CD4-positive, alpha-beta T cell (primary cell): ENCODE measurements around the gene C2CD2L. TPM values are rescaled to one million over a fixed set of nuclear protein-coding genes. Genes with fewer than 3 reads are reported as not detected.

ENCODE experiments used
- ATAC-seq: fragments of 200-7000 bp; cut with Tn5 transposase; one replicate; pipeline ENCODE4 v1.10.0; 2022; ENCODE audit warnings: mild to moderate bottlenecking; ENCODE audit not compliant: poor library complexity
- CTCF ChIA-PET: fragments of 350-600 bp; sonication (Branson Sonifier 250); formaldehyde crosslinking; loops from one replicate; lab custom pipeline; 2021; ENCODE audit warnings: antibody characterized with exemption, inconsistent platforms; lab: Charles Lee
- POLR2A ChIA-PET: fragments of 350-600 bp; sonication (Branson Sonifier 250); formaldehyde crosslinking; loops from one replicate; lab custom pipeline; 2021; ENCODE audit warnings: antibody characterized with exemption, inconsistent platforms; lab: Charles Lee
- DNase-seq, 14 experiments: peaks; one replicate each; pipeline ENCODE4 v3.0.0-alpha.2; 2013 to 2020; ENCODE audit warnings: mixed read lengths in 2 of 14
- H3K27ac ChIP-seq, 2 donors: one replicate each; pipeline versions ENCODE4 v1.5.1 to v1.7.0; 2013; ENCODE audit warnings: low read length in 2 of 2, low read depth in 1 of 2, mild to moderate bottlenecking in 1 of 2
- H3K27me3 ChIP-seq, 2 experiments: 1 replicate in 1 of 2; 2 replicates in 1 of 2; pipeline versions ENCODE4 v1.6.1 to v1.7.0; 2013; ENCODE audit warnings: low read length in 2 of 2, control low read depth in 1 of 2, mild to moderate bottlenecking in 1 of 2, moderate library complexity in 1 of 2; ENCODE audit not compliant: insufficient read depth in 2 of 2, control insufficient read depth in 1 of 2
- H3K36me3 ChIP-seq: one replicate; pipeline ENCODE4 v1.6.1; 2013; ENCODE audit warnings: low read length, control low read depth; ENCODE audit not compliant: insufficient read depth
- H3K4me1 ChIP-seq: one replicate; pipeline ENCODE4 v1.6.1; 2013; ENCODE audit warnings: low read length, control low read depth; ENCODE audit not compliant: insufficient read depth
- H3K4me3 ChIP-seq: one replicate; pipeline ENCODE4 v1.5.1; 2013; ENCODE audit warnings: mild to moderate bottlenecking, low read length, moderate library complexity
- H3K9me3 ChIP-seq, 2 experiments: 1 replicate in 1 of 2; 2 replicates in 1 of 2; pipeline versions ENCODE4 v1.6.1 to v1.7.0; 2013; ENCODE audit warnings: low read length in 2 of 2, mild to moderate bottlenecking in 2 of 2, control low read depth in 1 of 2, moderate library complexity in 1 of 2; ENCODE audit not compliant: control insufficient read depth in 1 of 2, insufficient read depth in 1 of 2
- H3K27ac Mint-ChIP-seq: one replicate; pipeline ENCODE4 v1.8.0; 2020; ENCODE audit warnings: mixed read lengths
- H3K27me3 Mint-ChIP-seq: one replicate; pipeline ENCODE4 v1.8.0; 2021; ENCODE audit warnings: mixed read lengths
- H3K36me3 Mint-ChIP-seq: one replicate; pipeline ENCODE4 v1.8.0; 2021; ENCODE audit warnings: low read depth, mixed read lengths
- H3K4me1 Mint-ChIP-seq: one replicate; pipeline ENCODE4 v1.8.0; 2021; ENCODE audit warnings: low read depth, mixed read lengths
- H3K4me3 Mint-ChIP-seq: one replicate; pipeline ENCODE4 v1.8.0; 2020; ENCODE audit warnings: mild to moderate bottlenecking, mixed read lengths
- H3K9me3 Mint-ChIP-seq: one replicate; pipeline ENCODE4 v1.8.0; 2020; ENCODE audit warnings: mixed read lengths
- intact Hi-C, 2 experiments: fragments of 100-400 bp; cut with DNase I in 1 of 2; cut with micrococcal nuclease in 1 of 2; formaldehyde crosslinking; loops; one replicate each; pipeline versions ENCODE4 v1.15.1 to v1.9.0; 2023 to 2025; cut with DNase I, micrococcal nuclease
- total RNA-seq, 174 experiments: library from RNA in 2 of 174; stranded (reverse) in 2 of 174; gene quantifications; one replicate each; pipeline ENCODE4 v1.2.3 and lab custom pipeline; 2021 to 2026
- TF ChIP-seq, protein P1 (sequence below): fragments of 200-600 bp; IDR thresholded peaks from one replicate; pipeline ENCODE4 v1.8.0; 2022; ENCODE audit warnings: antibody characterized with exemption, mild to moderate bottlenecking

Gene C2CD2L
- total RNA-seq, 2 experiments from 2014 or later = 16.0 to 16.2 TPM

DNA sequence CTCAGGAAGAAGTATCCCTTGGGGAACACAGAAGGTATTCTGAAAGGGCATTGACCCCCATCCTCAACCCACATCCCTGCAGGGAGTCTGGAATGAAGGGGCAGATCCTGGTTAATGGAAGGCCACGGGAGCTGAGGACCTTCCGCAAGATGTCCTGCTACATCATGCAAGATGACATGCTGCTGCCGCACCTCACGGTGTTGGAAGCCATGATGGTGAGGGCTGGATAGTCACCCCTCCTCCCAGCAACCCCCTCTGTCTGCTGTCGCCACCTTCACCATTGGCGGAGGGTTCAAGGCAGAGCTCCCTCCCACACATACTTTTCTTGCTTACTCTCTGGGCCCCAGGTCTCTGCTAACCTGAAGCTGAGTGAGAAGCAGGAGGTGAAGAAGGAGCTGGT lies 47.0 kb downstream of the C2CD2L start:
- ChIA-PET POLR2A (interaction anchor here (1.6 kb wide), 1 partner anchor 15 kb away, joined by 3 read pairs; the partner anchor contains the start of gene NLRX1), CTCF (interaction anchor here (2.1 kb wide), 1 partner anchor 15 kb away, joined by 5 read pairs; no protein-coding TSS in a partner anchor)
- intact Hi-C loops = no loop called here
- Mint-ChIP-seq H3K9me3 (no peaks in the 10 kb centered on the region), H3K4me1 (peaks cover 4% of the 10 kb centered on the region), H3K27ac (no peak overlapping the region), H3K4me3 (no peak overlapping the region), H3K36me3 (no peaks in the 10 kb centered on the region), H3K27me3 (peaks cover 24% of the 10 kb centered on the region)
- H3K9me3 ChIP-seq = no peaks in the 10 kb centered on the region
- DNase-seq (no peak), ATAC-seq (no peak)
- no peaks in the 10 kb centered on the region for H3K36me3 ChIP-seq
- H3K27ac ChIP-seq = no peak overlapping the region
- H3K27me3 ChIP-seq = peaks cover 0 to 6% of the 10 kb centered on the region in 2 experiments
- TF ChIP-seq, protein P1, sequence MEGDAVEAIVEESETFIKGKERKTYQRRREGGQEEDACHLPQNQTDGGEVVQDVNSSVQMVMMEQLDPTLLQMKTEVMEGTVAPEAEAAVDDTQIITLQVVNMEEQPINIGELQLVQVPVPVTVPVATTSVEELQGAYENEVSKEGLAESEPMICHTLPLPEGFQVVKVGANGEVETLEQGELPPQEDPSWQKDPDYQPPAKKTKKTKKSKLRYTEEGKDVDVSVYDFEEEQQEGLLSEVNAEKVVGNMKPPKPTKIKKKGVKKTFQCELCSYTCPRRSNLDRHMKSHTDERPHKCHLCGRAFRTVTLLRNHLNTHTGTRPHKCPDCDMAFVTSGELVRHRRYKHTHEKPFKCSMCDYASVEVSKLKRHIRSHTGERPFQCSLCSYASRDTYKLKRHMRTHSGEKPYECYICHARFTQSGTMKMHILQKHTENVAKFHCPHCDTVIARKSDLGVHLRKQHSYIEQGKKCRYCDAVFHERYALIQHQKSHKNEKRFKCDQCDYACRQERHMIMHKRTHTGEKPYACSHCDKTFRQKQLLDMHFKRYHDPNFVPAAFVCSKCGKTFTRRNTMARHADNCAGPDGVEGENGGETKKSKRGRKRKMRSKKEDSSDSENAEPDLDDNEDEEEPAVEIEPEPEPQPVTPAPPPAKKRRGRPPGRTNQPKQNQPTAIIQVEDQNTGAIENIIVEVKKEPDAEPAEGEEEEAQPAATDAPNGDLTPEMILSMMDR = no peak
- H3K4me3 ChIP-seq = no peak overlapping the region
- H3K4me1 ChIP-seq = peaks cover 8% of the 10 kb centered on the region

DNA sequence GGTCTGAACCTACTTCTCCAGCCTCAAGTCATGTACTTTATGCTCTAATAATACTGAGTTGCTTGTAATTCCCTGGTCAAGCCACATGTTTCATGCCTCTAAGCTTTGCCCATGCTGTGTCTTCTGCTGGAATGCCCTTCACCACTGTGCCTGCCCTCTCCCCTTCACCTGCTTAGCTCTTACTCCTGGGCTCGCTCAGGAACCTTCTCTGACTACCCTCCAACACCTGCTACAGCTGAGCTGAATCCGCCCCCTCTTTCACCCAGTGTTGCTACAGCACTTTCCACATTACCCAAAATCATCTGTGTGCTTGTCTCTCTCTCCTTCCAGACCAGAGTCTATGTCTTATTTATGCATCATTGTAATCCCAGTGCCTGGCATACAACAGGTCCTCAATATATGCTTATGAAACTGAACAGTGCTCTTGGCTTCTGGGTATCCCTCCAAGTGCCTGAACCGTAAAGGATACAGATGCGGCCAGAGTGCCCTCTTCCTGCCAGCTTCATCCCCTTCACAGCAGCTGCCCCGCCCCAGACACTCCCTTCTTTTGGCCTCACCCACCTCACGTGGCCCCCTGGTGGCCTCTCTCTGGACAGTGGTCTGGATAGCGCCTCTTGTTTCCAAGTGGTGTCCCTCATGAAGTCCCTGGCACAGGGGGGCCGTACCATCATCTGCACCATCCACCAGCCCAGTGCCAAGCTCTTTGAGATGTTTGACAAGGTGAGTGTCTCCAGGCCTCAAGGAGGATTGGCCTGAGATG lies 48.8 kb downstream of the C2CD2L start:
- Mint-ChIP-seq H3K27me3 (peaks cover 17% of the 10 kb centered on the region), H3K4me3 (no peak overlapping the region), H3K4me1 (peaks cover 4% of the 10 kb centered on the region), H3K9me3 (no peaks in the 10 kb centered on the region), H3K36me3 (no peaks in the 10 kb centered on the region), H3K27ac (no peak overlapping the region)
- H3K4me3 ChIP-seq = no peak overlapping the region
- H3K4me1 ChIP-seq = no peaks in the 10 kb centered on the region
- peaks cover 0 to 6% of the 10 kb centered on the region in 2 experiments for H3K27me3 ChIP-seq
- no peak overlapping the region for H3K27ac ChIP-seq
- DNase-seq = peak in 2 of 14 experiments; percentile 15 to 20
- no peaks in the 10 kb centered on the region for H3K9me3 ChIP-seq
- H3K36me3 ChIP-seq = no peaks in the 10 kb centered on the region
- intact Hi-C loops = no loop called here
- TF ChIP-seq, protein P1 = no peak
- POLR2A ChIA-PET = no interaction called here
- no peak for ATAC-seq
- CTCF ChIA-PET = no interaction called here

DNA sequence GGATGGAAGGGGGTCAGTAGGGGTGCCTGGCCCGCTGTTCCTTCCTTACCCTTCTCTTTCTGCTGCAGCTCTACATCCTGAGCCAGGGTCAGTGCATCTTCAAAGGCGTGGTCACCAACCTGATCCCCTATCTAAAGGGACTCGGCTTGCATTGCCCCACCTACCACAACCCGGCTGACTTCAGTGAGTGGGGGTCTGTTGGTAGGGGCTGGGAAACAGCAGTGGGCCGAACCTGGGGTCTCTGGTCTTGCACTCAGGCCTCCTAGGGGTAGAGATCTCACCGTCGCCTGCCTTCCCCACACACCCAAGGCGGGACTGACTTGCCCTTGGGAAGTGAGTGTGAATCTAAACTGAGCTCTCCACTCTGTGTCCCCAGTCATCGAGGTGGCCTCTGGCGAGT lies 49.4 kb downstream of the C2CD2L start:
- no peaks in the 10 kb centered on the region for H3K36me3 ChIP-seq
- Mint-ChIP-seq H3K36me3 (no peaks in the 10 kb centered on the region), H3K4me3 (no peak overlapping the region), H3K9me3 (no peaks in the 10 kb centered on the region), H3K27me3 (peaks cover 12% of the 10 kb centered on the region), H3K27ac (no peak overlapping the region), H3K4me1 (peaks cover 4% of the 10 kb centered on the region)
- TF ChIP-seq, protein P1 = no peak
- H3K4me1 ChIP-seq = no peaks in the 10 kb centered on the region
- peaks cover 0 to 6% of the 10 kb centered on the region in 2 experiments for H3K27me3 ChIP-seq
- CTCF ChIA-PET = no interaction called here
- no peak for ATAC-seq
- no peaks in the 10 kb centered on the region for H3K9me3 ChIP-seq
- POLR2A ChIA-PET = no interaction called here
- DNase-seq = no peak
- no peak overlapping the region for H3K27ac ChIP-seq
- H3K4me3 ChIP-seq = no peak overlapping the region
- intact Hi-C loops = no loop called here
